Bronchial epithelial cell (primary cell): ENCODE results near the gene RAB7B. TPM values are rescaled to one million over a fixed set of nuclear protein-coding genes. Genes with fewer than 3 reads are reported as not detected.

Experiments
- DNase-seq: peaks from one replicate; pipeline ENCODE4 v3.0.0-alpha.2; 2010; ENCODE audit warnings: low read depth
- FAIRE-seq: peaks from 2 replicates; lab custom pipeline; 2011; peaks lifted over from hg19 to GRCh38; lab: Jason Lieb, UNC
- H3K27me3 ChIP-seq: 2 replicates; pipeline ENCODE4 v1.5.1; 2011; ENCODE audit warnings: low read length; ENCODE audit not compliant: control insufficient read depth, insufficient read depth
- H3K36me3 ChIP-seq: 2 replicates; pipeline ENCODE4 v1.5.1; 2011; ENCODE audit warnings: low read length; ENCODE audit not compliant: control insufficient read depth, insufficient read depth
- H3K4me3 ChIP-seq: 2 replicates; pipeline ENCODE4 v1.5.1; 2011; ENCODE audit warnings: mild to moderate bottlenecking, low read depth, low read length, control low read depth
- CTCF ChIP-seq: IDR thresholded peaks from 2 replicates; pipeline ENCODE4 v1.5.1; 2011; ENCODE audit warnings: mild to moderate bottlenecking, moderate library complexity, low read length, control low read depth, inconsistent platforms; ENCODE audit not compliant: insufficient read depth, severe bottlenecking
- total RNA-seq: library from RNA; depleted of rRNA; stranded (reverse); fragments of >200 nt; gene quantifications from 2 replicates; pipeline ENCODE4 v1.2.1, GENCODE V29; 2014

RAB7B gene
- total RNA-seq, 1 donor from 2014 or later = 2.9 TPM

- TF ChIP-seq CTCF = peak; percentile 92
- FAIRE-seq (no peak), DNase-seq (peak; percentile 96)
- Histone ChIP-seq H3K4me3 (no peak overlapping the region), H3K27me3 (no peaks in the 10 kb centered on the region), H3K36me3 (peaks cover 20% of the 10 kb centered on the region)
Observed at GRCh38 chr1:205983925-205984725, 19.1 kb downstream of the RAB7B start.

GRCh38 chr1:205981257-205981656 lies 21.9 kb downstream of the RAB7B start:
- no peak for DNase-seq
- Histone ChIP-seq H3K36me3 (peaks cover 17% of the 10 kb centered on the region), H3K27me3 (no peaks in the 10 kb centered on the region), H3K4me3 (no peak overlapping the region)
- TF ChIP-seq CTCF = no peak
- FAIRE-seq = no peak

GRCh38 chr1:205980237-205980870 lies 22.8 kb downstream of the RAB7B start:
- H3K27me3 ChIP-seq = no peaks in the 10 kb centered on the region
- FAIRE-seq (no peak), DNase-seq (no peak)
- no peak overlapping the region for H3K4me3 ChIP-seq
- peaks cover 13% of the 10 kb centered on the region for H3K36me3 ChIP-seq
- no peak for TF ChIP-seq CTCF

- TF ChIP-seq CTCF = no peak
- Histone ChIP-seq H3K36me3 (peaks cover 10% of the 10 kb centered on the region), H3K27me3 (no peaks in the 10 kb centered on the region), H3K4me3 (no peak overlapping the region)
- DNase-seq (no peak), FAIRE-seq (no peak)
Observed at GRCh38 chr1:205979301-205979700, 23.9 kb downstream of the RAB7B start.

GRCh38 chr1:205978676-205979075 lies 24.5 kb downstream of the RAB7B start:
- no peak for TF ChIP-seq CTCF
- H3K27me3 ChIP-seq = no peaks in the 10 kb centered on the region
- H3K36me3 ChIP-seq = peaks cover 10% of the 10 kb centered on the region
- FAIRE-seq (no peak), DNase-seq (no peak)
- no peak overlapping the region for H3K4me3 ChIP-seq
